GM20000 (cell line): ENCODE results near the gene ANO2.

Experiments used
- DNase-seq: peaks from one replicate; pipeline ENCODE4 v3.0.0; 2012; ENCODE audit warnings: low spot score
- TF ChIP-seq, protein P1 (sequence below): IDR thresholded peaks from 2 replicates; pipeline ENCODE4 v1.5.1; 2012; ENCODE audit warnings: mild to moderate bottlenecking, control low read depth; ENCODE audit errors: extremely low read depth, missing control alignments

The ANO2 gene

GRCh38 chr12:5592310-5592709, 352.7 kb downstream of the ANO2 start:
- TF ChIP-seq, protein P1, sequence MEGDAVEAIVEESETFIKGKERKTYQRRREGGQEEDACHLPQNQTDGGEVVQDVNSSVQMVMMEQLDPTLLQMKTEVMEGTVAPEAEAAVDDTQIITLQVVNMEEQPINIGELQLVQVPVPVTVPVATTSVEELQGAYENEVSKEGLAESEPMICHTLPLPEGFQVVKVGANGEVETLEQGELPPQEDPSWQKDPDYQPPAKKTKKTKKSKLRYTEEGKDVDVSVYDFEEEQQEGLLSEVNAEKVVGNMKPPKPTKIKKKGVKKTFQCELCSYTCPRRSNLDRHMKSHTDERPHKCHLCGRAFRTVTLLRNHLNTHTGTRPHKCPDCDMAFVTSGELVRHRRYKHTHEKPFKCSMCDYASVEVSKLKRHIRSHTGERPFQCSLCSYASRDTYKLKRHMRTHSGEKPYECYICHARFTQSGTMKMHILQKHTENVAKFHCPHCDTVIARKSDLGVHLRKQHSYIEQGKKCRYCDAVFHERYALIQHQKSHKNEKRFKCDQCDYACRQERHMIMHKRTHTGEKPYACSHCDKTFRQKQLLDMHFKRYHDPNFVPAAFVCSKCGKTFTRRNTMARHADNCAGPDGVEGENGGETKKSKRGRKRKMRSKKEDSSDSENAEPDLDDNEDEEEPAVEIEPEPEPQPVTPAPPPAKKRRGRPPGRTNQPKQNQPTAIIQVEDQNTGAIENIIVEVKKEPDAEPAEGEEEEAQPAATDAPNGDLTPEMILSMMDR, result no peak
- no peak for DNase-seq

DNA sequence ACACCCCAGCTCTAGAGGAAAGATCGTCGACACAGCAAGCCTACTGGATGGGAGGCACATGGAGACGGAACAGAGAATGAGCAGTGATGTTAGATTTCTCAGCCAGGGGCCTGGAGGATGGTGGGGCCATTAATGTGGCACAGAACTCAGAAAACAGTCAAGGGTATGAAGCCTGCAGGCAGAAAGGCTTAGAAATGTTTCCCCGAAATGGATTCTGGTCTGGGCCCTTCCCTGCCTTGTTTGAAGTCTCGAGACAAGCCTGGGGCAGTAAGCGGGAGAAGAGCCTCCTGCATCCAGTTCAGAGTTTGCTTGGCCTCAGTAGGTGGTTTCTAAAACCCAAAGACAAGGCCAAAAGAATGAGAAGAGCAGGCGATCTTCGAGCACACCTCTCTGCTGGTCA, 354.7 kb downstream of the ANO2 start:
- TF ChIP-seq, protein P1, result no peak
- DNase-seq, result no peak

DNA sequence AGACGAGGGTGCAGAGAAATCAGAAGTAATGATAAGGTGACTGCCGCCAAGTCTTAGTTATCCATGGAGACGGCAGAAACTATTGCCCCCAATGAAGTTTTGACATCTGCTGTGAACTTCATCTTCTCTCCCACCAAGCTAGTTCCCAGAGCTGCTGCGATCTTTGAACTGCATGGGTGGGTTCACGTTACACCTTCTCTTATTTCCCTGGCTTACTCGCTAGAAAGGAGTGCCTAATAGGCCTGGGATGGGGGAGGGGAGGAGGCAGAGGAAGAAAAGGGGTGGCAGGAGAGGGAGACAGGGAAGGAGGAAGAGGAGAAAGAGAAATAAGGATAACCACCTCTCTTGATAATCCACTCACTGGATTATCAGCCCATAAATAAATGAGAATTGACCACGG, 356.0 kb downstream of the ANO2 start:
- DNase-seq, result no peak
- TF ChIP-seq, protein P1, result no peak

GRCh38 chr12:5588591-5588990, 356.5 kb downstream of the ANO2 start:
- TF ChIP-seq, protein P1, result no peak
- DNase-seq, result no peak

- DNase-seq, result no peak
- TF ChIP-seq, protein P1, result no peak
Observed at GRCh38 chr12:5588176-5588575, 356.9 kb downstream of the ANO2 start.

DNA sequence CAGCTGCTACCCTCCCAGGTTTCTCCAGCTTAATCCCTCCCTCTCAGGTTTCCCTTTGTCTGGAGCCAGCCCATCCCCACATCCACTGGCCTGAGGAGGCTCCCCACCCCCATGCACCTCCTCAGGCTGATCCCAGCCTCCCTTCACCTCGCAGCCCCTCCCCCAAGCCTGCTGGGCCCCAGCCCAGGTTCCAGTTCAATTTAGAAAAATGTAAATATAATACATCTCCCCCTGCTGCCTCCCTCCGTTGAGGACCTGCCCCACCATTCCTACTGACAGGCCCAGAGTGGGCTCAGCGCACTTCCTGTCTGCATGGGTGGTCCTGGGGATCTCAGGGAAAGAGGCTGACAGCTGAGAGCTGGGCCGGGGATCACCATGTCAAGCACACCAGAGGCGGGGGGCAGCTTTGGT, 357.3 kb downstream of the ANO2 start:
- TF ChIP-seq, protein P1, result no peak
- DNase-seq, result no peak

- no peak for DNase-seq
- TF ChIP-seq, protein P1, result no peak
Observed at GRCh38 chr12:5586201-5586600, 358.9 kb downstream of the ANO2 start.
